T-helper 2 cell treated with Interferon-gamma antibody and Interleukin-4, amounts not matched to agents 5 μg/mL and 100 μg/mL, for 36 hours (primary cell): Measurements from ENCODE around the gene DBNDD2.

Experiments
- DNase-seq: peaks from one replicate; pipeline ENCODE4 v3.0.0; 2021; ENCODE audit warnings: low spot score
- H3K27ac Mint-ChIP-seq: one replicate; pipeline ENCODE4 v1.8.0; 2021; ENCODE audit warnings: mild to moderate bottlenecking, mixed read lengths
- H3K27me3 Mint-ChIP-seq: one replicate; pipeline ENCODE4 v1.8.0; 2021; ENCODE audit warnings: low read depth, mixed read lengths
- H3K36me3 Mint-ChIP-seq: one replicate; pipeline ENCODE4 v1.8.0; 2021; ENCODE audit warnings: low read depth, mixed read lengths
- H3K4me1 Mint-ChIP-seq: one replicate; pipeline ENCODE4 v1.8.0; 2021; ENCODE audit warnings: low read depth, mixed read lengths
- H3K4me3 Mint-ChIP-seq: one replicate; pipeline ENCODE4 v1.8.0; 2022; ENCODE audit warnings: mild to moderate bottlenecking, moderate library complexity, mixed read lengths
- H3K9me3 Mint-ChIP-seq: one replicate; pipeline ENCODE4 v1.8.0; 2021; ENCODE audit warnings: mixed read lengths

The DBNDD2 gene, protein sequence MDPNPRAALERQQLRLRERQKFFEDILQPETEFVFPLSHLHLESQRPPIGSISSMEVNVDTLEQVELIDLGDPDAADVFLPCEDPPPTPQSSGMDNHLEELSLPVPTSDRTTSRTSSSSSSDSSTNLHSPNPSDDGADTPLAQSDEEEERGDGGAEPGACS

DNA sequence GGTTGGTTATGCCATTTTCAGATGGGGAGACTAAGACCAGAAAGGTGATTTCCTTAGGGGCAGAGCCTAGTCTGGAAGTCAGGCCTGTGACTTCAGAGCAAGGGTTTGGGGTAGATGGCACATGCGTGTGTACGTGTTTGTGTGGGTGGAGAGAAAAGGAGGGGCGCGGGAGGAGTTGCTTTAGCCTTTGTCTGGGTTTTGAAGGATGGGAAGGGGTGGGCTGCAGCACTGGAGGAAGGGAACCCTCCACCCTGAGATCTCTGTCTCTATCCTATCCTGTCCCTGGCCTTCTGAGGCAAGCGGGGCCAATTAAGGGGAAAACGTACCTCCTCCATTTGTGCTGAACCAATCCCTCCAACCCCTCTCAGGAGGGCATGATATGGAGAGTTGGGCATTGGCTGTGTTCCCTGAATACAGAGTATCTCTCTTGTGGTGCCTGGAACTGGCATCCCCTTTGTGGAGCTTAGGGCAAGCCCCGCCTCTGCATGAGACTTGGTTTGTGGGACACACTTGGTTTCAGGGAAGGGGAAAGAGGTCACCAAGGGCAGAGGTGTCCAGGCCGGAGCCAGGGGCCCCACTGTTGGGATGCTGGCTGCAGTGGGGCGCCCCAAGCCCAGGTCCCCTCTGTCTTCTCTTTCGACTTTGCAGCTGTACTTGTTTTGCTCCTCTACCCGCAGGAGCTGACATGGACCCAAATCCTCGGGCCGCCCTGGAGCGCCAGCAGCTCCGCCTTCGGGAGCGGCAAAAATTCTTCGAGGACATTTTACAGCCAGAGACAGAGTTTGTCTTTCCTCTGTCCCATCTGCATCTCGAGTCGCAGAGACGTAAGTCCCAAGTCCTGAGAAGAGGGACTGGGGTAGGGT, at the start of gene DBNDD2:
DBNDD2 (plus strand) TSS at position 507 of the 863 bp plus-strand sequence; CDS start at position 686, 179 bp downstream.
- DNase-seq: no peak
- Mint-ChIP-seq H3K9me3 (no peaks in the 10 kb centered on the region), H3K27ac (no peak within 1 kb of the TSS), H3K4me3 (peak within 1 kb of the TSS; percentile 81), H3K27me3 (peaks cover 21% of the 10 kb centered on the region), H3K36me3 (peaks cover 2% of the 10 kb centered on the region), H3K4me1 (peaks cover 18% of the 10 kb centered on the region)

DNA sequence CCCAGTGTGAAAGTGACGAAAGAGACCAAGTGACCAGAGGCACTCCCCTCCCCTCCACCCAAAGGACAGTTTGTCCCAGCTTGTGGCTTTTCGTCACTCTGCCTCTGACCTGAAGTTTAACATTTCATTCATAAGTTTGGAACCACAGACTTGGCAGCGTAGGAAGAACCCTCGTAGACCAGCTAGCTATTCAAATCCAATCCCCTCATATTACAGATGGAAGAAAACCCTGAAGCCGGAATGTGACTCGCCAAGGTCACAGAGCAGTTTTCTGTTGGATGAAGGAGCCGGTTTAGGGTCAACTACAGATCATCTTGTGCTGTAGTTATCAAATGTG, 49.1 kb upstream of the DBNDD2 start:
- Mint-ChIP-seq H3K36me3 (no peaks in the 10 kb centered on the region), H3K9me3 (no peaks in the 10 kb centered on the region), H3K27me3 (peaks cover 2% of the 10 kb centered on the region), H3K4me3 (no peak overlapping the region), H3K4me1 (peaks cover 51% of the 10 kb centered on the region), H3K27ac (no peak overlapping the region)
- no peak for DNase-seq

DNA sequence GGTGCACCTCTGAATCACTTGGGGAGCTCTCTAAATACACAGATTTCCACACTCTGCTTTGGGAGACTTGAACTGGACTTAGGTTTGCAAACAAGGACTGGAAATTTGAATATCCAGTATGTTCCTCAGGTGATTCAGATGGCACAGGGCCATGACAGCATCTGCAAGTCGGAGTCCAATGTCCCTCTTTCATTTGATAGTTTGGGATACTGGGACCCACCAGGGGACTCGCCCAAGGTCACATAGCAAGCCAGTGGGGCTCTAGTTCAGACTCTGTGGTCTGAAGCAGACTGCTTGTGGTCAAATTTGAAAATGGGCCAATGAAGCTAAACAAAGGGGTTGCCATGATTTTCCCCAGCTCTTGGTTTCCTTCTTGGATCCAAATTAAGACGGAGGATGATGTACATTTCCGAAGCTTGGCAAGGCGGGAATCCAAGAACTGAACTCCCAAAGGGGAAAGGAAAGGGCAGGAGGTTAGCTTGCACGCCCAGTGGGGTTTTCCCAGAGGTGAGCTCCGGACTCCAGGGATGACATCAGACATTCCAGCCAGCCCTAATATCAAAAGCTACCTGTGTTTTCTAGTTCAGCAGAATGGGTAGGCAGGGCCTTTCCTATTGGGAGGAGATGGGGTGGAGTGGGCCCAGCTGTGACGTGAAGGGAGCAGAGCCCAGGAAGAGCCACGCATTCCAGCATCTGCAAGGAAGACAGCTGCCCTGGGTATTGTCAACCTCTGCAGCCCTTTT, 48.5 kb upstream of the DBNDD2 start:
- Mint-ChIP-seq H3K4me1 (peaks cover 48% of the 10 kb centered on the region), H3K9me3 (no peaks in the 10 kb centered on the region), H3K4me3 (no peak overlapping the region), H3K36me3 (no peaks in the 10 kb centered on the region), H3K27me3 (peaks cover 2% of the 10 kb centered on the region), H3K27ac (no peak overlapping the region)
- no peak for DNase-seq

DNA sequence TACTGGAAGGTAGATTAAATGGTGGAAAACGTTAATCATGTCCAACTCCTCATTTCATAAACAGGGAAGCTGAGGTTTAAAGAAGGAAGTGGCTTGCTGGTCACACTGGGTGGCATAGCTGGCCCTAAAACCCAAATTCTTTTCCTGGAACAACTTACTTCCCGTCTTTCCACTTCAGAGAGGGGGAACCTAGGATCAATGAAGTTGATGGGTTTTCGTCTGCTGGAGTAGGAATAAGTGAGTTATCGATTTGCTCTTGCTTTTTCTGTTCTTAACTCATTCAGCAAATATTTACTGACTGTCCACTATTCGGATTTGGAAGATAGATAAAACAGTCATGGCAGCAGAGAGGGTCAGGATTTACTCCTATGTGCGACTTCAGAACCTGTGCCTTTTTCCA, 46.3 kb upstream of the DBNDD2 start:
- H3K27me3 Mint-ChIP-seq: peaks cover 2% of the 10 kb centered on the region
- no peak overlapping the region for H3K27ac Mint-ChIP-seq
- H3K4me3 Mint-ChIP-seq: no peak overlapping the region
- H3K36me3 Mint-ChIP-seq: peaks cover 8% of the 10 kb centered on the region
- H3K4me1 Mint-ChIP-seq: peaks cover 40% of the 10 kb centered on the region
- no peaks in the 10 kb centered on the region for H3K9me3 Mint-ChIP-seq
- DNase-seq: no peak

DNA sequence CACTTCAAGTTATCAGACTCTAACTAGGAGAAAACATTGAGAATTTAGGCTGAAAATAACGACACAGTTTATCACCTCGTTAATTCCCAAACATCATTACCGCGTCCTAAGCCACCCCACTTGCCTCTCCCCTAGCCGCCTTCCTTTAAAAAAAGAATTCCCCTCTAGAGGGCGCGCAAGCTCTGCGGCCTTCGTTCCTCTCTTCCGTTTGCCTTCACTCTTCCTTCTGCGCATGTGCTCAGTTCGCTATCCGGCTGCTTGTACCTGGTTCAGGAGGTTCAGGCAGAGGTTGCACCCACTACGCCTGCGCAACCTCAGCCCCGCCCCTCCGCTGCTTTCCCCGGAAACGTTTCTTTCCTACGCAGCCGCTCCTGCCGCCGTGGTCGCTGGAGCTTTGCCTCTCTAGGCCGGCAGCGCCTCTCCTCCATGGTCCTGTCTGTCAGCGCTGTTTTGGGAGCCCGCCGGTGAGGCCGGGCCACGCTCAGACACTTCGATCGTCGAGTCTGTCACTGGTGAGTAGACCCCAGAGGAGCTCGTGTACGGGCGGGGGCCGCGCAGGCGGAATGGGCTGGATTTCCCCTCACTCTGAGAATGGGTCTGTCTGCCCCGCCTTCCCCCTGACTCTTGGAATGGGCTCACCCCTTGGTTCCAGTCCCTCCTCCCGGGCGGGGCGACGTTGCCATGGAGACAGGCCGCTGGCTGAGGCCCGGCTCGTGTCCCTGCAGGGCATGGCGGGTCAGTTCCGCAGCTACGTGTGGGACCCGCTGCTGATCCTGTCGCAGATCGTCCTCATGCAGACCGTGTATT, 45.1 kb upstream of the DBNDD2 start, which contains the start of gene SYS1:
SYS1 (plus strand) TSS at position 353 of the 807 bp plus-strand sequence; CDS start at position 729, 376 bp downstream.
- H3K36me3 Mint-ChIP-seq: peaks cover 19% of the 10 kb centered on the region
- H3K27ac Mint-ChIP-seq: peak within 1 kb of the TSS; percentile 97
- DNase-seq: peak; percentile 98
- H3K9me3 Mint-ChIP-seq: no peaks in the 10 kb centered on the region
- H3K4me1 Mint-ChIP-seq: peaks cover 33% of the 10 kb centered on the region
- peaks cover 2% of the 10 kb centered on the region for H3K27me3 Mint-ChIP-seq
- H3K4me3 Mint-ChIP-seq: peak within 1 kb of the TSS; percentile 97

DNA sequence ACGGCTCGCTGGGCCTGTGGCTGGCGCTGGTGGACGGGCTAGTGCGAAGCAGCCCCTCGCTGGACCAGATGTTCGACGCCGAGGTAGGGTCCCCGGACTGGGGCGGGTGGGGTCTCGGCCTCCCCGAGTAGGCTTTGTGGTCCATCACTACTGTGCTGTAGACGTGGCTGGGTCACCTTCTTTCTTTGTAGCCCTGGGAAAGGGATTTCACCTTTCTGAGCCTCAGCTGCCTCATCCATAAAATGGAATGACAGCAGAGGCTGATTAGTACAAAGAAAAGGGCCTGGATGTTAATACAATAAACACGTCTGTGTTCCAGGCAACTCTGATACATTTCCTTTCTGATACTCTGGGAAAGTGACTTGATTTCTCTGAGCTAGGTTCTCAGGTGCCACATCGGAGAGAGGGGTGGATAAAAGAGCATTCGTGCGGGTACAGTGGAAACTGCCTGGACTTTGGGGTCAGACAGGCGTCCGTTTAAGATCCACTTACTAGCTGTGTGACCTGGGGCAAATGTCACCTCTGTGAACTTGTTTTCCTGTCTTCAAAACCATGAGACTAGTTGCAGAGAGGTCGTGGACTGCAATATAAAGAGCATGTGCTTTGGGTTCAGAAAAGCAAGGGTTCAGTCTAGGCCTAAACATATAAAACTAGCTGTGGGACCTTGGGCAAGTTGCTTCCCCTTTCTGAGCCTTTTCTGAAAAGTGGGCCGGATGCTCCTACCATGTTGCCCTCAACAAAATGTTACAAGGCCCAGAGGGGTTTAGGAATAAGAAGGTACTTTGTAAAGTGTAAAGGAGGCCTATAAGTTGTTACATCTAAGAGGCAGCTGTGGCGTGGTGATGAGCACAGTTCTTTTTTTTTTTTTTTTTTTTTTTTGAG, 44.2 kb upstream of the DBNDD2 start:
- Mint-ChIP-seq H3K27ac (peak overlapping the region; percentile 97), H3K27me3 (peaks cover 2% of the 10 kb centered on the region), H3K36me3 (peaks cover 26% of the 10 kb centered on the region), H3K4me3 (peak overlapping the region; percentile 97), H3K9me3 (no peaks in the 10 kb centered on the region), H3K4me1 (peaks cover 35% of the 10 kb centered on the region)
- no peak for DNase-seq

DNA sequence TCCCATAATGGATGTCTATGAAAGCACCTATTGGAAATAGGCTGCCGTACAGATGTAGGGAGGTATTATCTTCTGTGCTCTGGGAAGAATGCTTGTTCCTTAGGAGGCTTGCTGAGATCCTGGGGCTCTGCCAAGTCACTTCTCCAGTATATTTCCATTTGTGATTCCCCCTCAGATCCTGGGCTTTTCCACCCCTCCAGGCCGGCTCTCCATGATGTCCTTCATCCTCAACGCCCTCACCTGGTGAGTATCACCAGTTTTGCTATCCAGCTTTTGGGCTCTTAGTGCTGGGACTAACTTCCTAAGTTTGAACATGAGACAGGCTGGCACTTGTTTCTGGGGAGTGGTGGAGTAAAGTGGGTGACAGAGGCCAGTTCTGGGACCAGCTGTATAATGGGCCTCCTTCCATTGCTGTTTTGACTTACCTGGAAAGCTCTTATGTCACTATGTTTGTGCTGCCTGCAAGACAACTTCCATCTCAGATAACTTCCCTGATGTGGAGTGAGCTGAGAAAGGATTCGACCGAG, 42.6 kb upstream of the DBNDD2 start:
- peaks cover 30% of the 10 kb centered on the region for H3K36me3 Mint-ChIP-seq
- H3K4me1 Mint-ChIP-seq: peaks cover 35% of the 10 kb centered on the region
- peaks cover 2% of the 10 kb centered on the region for H3K27me3 Mint-ChIP-seq
- DNase-seq: no peak
- no peak overlapping the region for H3K4me3 Mint-ChIP-seq
- no peaks in the 10 kb centered on the region for H3K9me3 Mint-ChIP-seq
- H3K27ac Mint-ChIP-seq: no peak overlapping the region

DNA sequence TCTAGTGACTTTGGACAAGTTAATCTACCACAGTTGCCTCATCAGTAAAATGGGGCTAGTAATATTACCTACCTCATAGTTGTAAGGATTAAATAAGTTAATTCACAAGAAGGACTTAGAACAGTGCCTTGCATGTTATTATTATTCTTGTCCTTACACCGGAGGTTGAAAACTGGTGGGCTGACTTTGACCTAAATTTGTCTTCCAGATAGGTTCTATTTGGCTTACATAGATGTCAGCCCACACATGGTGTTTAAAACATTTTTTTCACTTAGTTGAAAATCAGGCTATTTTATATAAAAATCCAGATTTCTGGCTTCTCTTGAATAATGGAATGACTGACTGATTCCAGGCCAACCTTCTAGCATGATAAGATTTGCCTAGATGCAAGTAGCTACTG, 41.9 kb upstream of the DBNDD2 start:
- H3K27ac Mint-ChIP-seq: no peak overlapping the region
- H3K4me1 Mint-ChIP-seq: peaks cover 35% of the 10 kb centered on the region
- DNase-seq: no peak
- H3K27me3 Mint-ChIP-seq: peaks cover 2% of the 10 kb centered on the region
- no peak overlapping the region for H3K4me3 Mint-ChIP-seq
- H3K36me3 Mint-ChIP-seq: peaks cover 30% of the 10 kb centered on the region
- H3K9me3 Mint-ChIP-seq: no peaks in the 10 kb centered on the region

DNA sequence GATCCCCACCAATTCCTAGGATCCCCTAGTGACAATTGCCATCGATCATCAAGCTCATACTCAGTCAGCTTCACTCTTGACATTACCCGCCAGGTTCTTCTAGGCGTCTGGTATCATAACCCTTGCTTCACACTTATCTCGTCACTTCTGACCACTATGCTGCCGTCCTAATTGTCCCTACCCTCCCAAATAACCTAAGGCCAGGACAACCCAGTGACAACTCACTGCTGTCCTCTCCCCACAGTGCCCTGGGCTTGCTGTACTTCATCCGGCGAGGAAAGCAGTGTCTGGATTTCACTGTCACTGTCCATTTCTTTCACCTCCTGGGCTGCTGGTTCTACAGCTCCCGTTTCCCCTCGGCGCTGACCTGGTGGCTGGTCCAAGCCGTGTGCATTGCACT, 41.5 kb upstream of the DBNDD2 start:
- Mint-ChIP-seq H3K36me3 (peaks cover 30% of the 10 kb centered on the region), H3K9me3 (no peaks in the 10 kb centered on the region), H3K27ac (no peak overlapping the region), H3K4me3 (no peak overlapping the region), H3K27me3 (peaks cover 2% of the 10 kb centered on the region), H3K4me1 (peaks cover 35% of the 10 kb centered on the region)
- DNase-seq: no peak

DNA sequence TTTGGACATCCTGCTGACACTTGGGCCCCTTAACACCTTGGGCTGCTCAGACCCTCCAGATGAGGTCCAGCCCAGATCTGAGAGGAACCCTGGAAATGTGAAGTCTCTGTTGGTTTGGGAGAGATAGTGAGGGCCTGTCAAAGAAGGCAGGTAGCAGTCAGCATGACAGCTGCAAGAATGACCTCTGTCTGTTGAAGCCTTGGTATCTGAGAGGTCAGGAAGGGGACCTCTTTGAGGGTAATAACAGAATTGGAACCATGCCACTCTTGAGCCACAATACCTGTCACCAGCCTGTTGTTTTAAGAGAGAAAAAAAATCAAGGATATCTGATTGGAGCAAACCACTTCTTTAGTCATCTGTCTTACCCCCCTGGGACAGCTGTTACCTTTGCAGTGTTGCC, 41.0 kb upstream of the DBNDD2 start:
- no peak for DNase-seq
- H3K4me3 Mint-ChIP-seq: no peak overlapping the region
- no peak overlapping the region for H3K27ac Mint-ChIP-seq
- H3K4me1 Mint-ChIP-seq: peaks cover 33% of the 10 kb centered on the region
- H3K9me3 Mint-ChIP-seq: no peaks in the 10 kb centered on the region
- peaks cover 2% of the 10 kb centered on the region for H3K27me3 Mint-ChIP-seq
- peaks cover 30% of the 10 kb centered on the region for H3K36me3 Mint-ChIP-seq

DNA sequence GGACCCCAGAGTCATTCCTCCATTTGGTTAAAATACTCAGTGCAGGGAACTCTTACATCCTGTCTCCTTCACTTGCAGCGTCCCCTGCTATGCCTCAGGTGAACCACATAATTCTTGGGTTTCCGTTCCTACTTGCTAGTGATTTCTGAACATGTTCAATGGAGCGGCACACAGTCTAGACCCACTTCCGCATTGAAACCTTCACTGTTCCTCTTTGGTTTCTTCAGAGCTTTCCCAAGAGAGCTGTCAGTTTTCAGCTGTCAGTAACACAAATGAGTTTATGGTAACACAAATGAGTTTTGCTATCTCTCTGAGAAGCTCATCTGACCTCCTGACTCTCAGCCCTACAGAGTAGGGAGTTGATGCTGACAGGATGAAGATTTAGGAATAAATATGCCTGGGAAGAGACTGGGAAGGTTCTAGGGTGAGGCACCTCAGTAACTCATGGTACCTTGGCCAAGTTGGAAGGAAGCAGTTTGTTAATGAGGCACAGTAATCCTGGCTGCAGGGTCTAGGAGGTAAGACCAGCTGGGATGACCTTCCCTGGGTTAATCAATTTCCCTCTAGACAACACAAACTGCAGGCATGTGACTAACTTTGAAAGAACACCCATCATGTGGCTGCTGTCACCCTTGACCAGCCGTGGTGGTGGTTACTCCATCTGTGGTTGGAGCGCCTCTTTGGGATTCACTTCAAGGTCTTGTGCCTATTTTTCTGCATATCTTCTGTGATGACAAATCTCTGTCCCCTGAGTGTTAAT, 39.7 kb upstream of the DBNDD2 start:
- Mint-ChIP-seq H3K36me3 (peaks cover 30% of the 10 kb centered on the region), H3K27me3 (no peaks in the 10 kb centered on the region), H3K27ac (peak overlapping the region; percentile 43), H3K4me1 (peaks cover 39% of the 10 kb centered on the region), H3K4me3 (peak overlapping the region; percentile 72), H3K9me3 (no peaks in the 10 kb centered on the region)
- DNase-seq: peak; percentile 31

DNA sequence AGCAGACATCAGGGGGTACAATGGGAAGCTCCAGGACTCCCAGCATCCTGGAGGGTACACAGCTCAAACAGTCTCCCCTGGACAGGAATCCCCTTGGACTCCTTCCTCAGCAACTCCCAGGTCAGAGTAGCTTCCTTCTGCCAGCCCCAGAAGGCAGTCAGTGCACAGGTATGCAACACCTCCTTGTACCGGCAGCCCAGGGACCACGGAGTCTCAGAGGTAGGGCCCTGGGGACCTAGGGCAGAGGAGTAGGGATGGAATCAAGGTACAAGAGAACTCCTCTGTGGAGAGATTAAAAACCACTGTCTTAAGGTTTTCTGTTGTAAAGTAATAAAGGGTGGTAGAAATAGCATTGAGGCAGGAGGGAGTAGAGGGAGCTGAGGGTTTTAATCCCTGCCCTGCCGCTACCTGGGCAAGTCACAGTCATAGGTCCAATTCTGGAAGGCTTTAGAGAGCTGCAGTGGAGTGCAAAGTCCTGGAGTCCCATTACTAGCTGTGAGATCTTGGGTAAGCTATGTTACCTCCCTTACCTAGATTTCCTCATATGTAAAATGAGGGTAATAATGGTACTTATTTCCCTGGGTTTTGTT, 37.4 kb upstream of the DBNDD2 start:
- Mint-ChIP-seq H3K36me3 (peaks cover 25% of the 10 kb centered on the region), H3K27me3 (no peaks in the 10 kb centered on the region), H3K4me3 (no peak overlapping the region), H3K4me1 (peaks cover 28% of the 10 kb centered on the region), H3K27ac (no peak overlapping the region), H3K9me3 (no peaks in the 10 kb centered on the region)
- DNase-seq: no peak
